ENCODE measurements around the gene ACTR3.

ACTR3 gene

GRCh38 chr2:113888641-113889470 lies 1.0 kb upstream of the ACTR3 start:
- H3K4me1 Mint-ChIP-seq (ENCODE audit: low read depth) = peaks cover 73% of the 10 kb centered on the region
- H3K27ac Mint-ChIP-seq = peak overlapping the region; percentile 97
- peak overlapping the region; percentile 98 for H3K4me3 Mint-ChIP-seq
- H3K27me3 Mint-ChIP-seq = no peaks in the 10 kb centered on the region
- peaks cover 60% of the 10 kb centered on the region for H3K36me3 Mint-ChIP-seq (ENCODE audit: low read depth)
- no peaks in the 10 kb centered on the region for H3K9me3 Mint-ChIP-seq

GRCh38 chr2:113890253-113891235 lies 655 bp downstream of the ACTR3 start:
- Mint-ChIP-seq H3K4me1 (ENCODE audit: low read depth) (peaks cover 80% of the 10 kb centered on the region), H3K4me3 (peak overlapping the region; percentile 98), H3K27me3 (no peaks in the 10 kb centered on the region), H3K27ac (peak overlapping the region; percentile 98), H3K9me3 (no peaks in the 10 kb centered on the region), H3K36me3 (ENCODE audit: low read depth) (peaks cover 64% of the 10 kb centered on the region)

- Mint-ChIP-seq H3K27me3 (no peaks in the 10 kb centered on the region), H3K9me3 (no peaks in the 10 kb centered on the region), H3K36me3 (ENCODE audit: low read depth) (peaks cover 71% of the 10 kb centered on the region), H3K4me3 (peak overlapping the region; percentile 98), H3K4me1 (ENCODE audit: low read depth) (peaks cover 80% of the 10 kb centered on the region), H3K27ac (peak overlapping the region; percentile 98)
Measured at GRCh38 chr2:113891265-113891959, 1.5 kb downstream of the ACTR3 start.

- peaks cover 71% of the 10 kb centered on the region for H3K36me3 Mint-ChIP-seq (ENCODE audit: low read depth)
- no peaks in the 10 kb centered on the region for H3K27me3 Mint-ChIP-seq
- H3K27ac Mint-ChIP-seq = peak overlapping the region; percentile 93
- peaks cover 80% of the 10 kb centered on the region for H3K4me1 Mint-ChIP-seq (ENCODE audit: low read depth)
- no peaks in the 10 kb centered on the region for H3K9me3 Mint-ChIP-seq
- peak overlapping the region; percentile 98 for H3K4me3 Mint-ChIP-seq
Measured at GRCh38 chr2:113892004-113892710, 2.3 kb downstream of the ACTR3 start.

- Mint-ChIP-seq H3K9me3 (no peaks in the 10 kb centered on the region), H3K27ac (peak overlapping the region; percentile 93), H3K4me3 (peak overlapping the region; percentile 98), H3K27me3 (no peaks in the 10 kb centered on the region), H3K36me3 (ENCODE audit: low read depth) (peaks cover 64% of the 10 kb centered on the region), H3K4me1 (ENCODE audit: low read depth) (peaks cover 78% of the 10 kb centered on the region)
Measured at GRCh38 chr2:113894156-113894743, 4.4 kb downstream of the ACTR3 start.

GRCh38 chr2:113895301-113895700 lies 5.4 kb downstream of the ACTR3 start:
- peaks cover 89% of the 10 kb centered on the region for H3K4me1 Mint-ChIP-seq (ENCODE audit: low read depth)
- no peaks in the 10 kb centered on the region for H3K9me3 Mint-ChIP-seq
- peak overlapping the region; percentile 98 for H3K4me3 Mint-ChIP-seq
- peak overlapping the region; percentile 37 for H3K27ac Mint-ChIP-seq
- H3K36me3 Mint-ChIP-seq (ENCODE audit: low read depth) = peaks cover 72% of the 10 kb centered on the region
- H3K27me3 Mint-ChIP-seq = no peaks in the 10 kb centered on the region

- H3K36me3 Mint-ChIP-seq (ENCODE audit: low read depth) = peaks cover 74% of the 10 kb centered on the region
- peak overlapping the region; percentile 98 for H3K4me3 Mint-ChIP-seq
- no peaks in the 10 kb centered on the region for H3K9me3 Mint-ChIP-seq
- H3K27ac Mint-ChIP-seq = peak overlapping the region; percentile 64
- H3K4me1 Mint-ChIP-seq (ENCODE audit: low read depth) = peaks cover 95% of the 10 kb centered on the region
- no peaks in the 10 kb centered on the region for H3K27me3 Mint-ChIP-seq
Measured at GRCh38 chr2:113895819-113896563, 6.1 kb downstream of the ACTR3 start.

- Mint-ChIP-seq H3K9me3 (no peaks in the 10 kb centered on the region), H3K27me3 (no peaks in the 10 kb centered on the region), H3K27ac (peak overlapping the region; percentile 50), H3K4me1 (ENCODE audit: low read depth) (peaks cover 98% of the 10 kb centered on the region), H3K36me3 (ENCODE audit: low read depth) (peaks cover 68% of the 10 kb centered on the region), H3K4me3 (peak overlapping the region; percentile 49)
Measured at GRCh38 chr2:113896791-113897190, 6.9 kb downstream of the ACTR3 start.

GRCh38 chr2:113898081-113898480 lies 8.2 kb downstream of the ACTR3 start:
- peaks cover 60% of the 10 kb centered on the region for H3K36me3 Mint-ChIP-seq (ENCODE audit: low read depth)
- no peaks in the 10 kb centered on the region for H3K9me3 Mint-ChIP-seq
- peaks cover 98% of the 10 kb centered on the region for H3K4me1 Mint-ChIP-seq (ENCODE audit: low read depth)
- H3K27me3 Mint-ChIP-seq = no peaks in the 10 kb centered on the region
- peak overlapping the region; percentile 16 for H3K27ac Mint-ChIP-seq
- H3K4me3 Mint-ChIP-seq = peak overlapping the region; percentile 42

- H3K27ac Mint-ChIP-seq = no peak overlapping the region
- H3K27me3 Mint-ChIP-seq = no peaks in the 10 kb centered on the region
- H3K4me3 Mint-ChIP-seq = peak overlapping the region; percentile 5
- peaks cover 98% of the 10 kb centered on the region for H3K4me1 Mint-ChIP-seq (ENCODE audit: low read depth)
- peaks cover 59% of the 10 kb centered on the region for H3K36me3 Mint-ChIP-seq (ENCODE audit: low read depth)
- no peaks in the 10 kb centered on the region for H3K9me3 Mint-ChIP-seq
Measured at GRCh38 chr2:113899166-113899565, 9.3 kb downstream of the ACTR3 start.

GRCh38 chr2:113901943-113902342 lies 12.1 kb downstream of the ACTR3 start:
- peaks cover 98% of the 10 kb centered on the region for H3K4me1 Mint-ChIP-seq (ENCODE audit: low read depth)
- H3K27me3 Mint-ChIP-seq = no peaks in the 10 kb centered on the region
- peak overlapping the region; percentile 13 for H3K27ac Mint-ChIP-seq
- H3K9me3 Mint-ChIP-seq = no peaks in the 10 kb centered on the region
- peak overlapping the region; percentile 4 for H3K4me3 Mint-ChIP-seq
- peaks cover 61% of the 10 kb centered on the region for H3K36me3 Mint-ChIP-seq (ENCODE audit: low read depth)

GRCh38 chr2:113905886-113906285 lies 16.0 kb downstream of the ACTR3 start:
- Mint-ChIP-seq H3K4me3 (no peak overlapping the region), H3K27me3 (no peaks in the 10 kb centered on the region), H3K4me1 (ENCODE audit: low read depth) (peaks cover 100% of the 10 kb centered on the region), H3K9me3 (no peaks in the 10 kb centered on the region), H3K27ac (no peak overlapping the region), H3K36me3 (ENCODE audit: low read depth) (peaks cover 50% of the 10 kb centered on the region)

- Mint-ChIP-seq H3K36me3 (ENCODE audit: low read depth) (peaks cover 53% of the 10 kb centered on the region), H3K4me3 (no peak overlapping the region), H3K9me3 (no peaks in the 10 kb centered on the region), H3K27ac (no peak overlapping the region), H3K4me1 (ENCODE audit: low read depth) (peaks cover 100% of the 10 kb centered on the region), H3K27me3 (no peaks in the 10 kb centered on the region)
Measured at GRCh38 chr2:113906647-113907046, 16.8 kb downstream of the ACTR3 start.

Measured in stimulated activated naive CD8-positive, alpha-beta T cell treated with anti-CD3 and anti-CD28 coated beads, Interleukin-15, Interleukin-2, amounts not matched to agents 100 ng/mL and 50 ng/mL, for 24 hours (primary cell).